HG02870 (cell line): ENCODE measurements around the gene NHLRC4.

ENCODE experiments used
- ATAC-seq: cut with Tn5 transposase; IDR thresholded peaks from one replicate; pipeline ENCODE4 v1.9.1; 2021; ENCODE audit warnings: mild to moderate bottlenecking, moderate library complexity; ENCODE audit not compliant: unreplicated experiment

The NHLRC4 gene

DNA sequence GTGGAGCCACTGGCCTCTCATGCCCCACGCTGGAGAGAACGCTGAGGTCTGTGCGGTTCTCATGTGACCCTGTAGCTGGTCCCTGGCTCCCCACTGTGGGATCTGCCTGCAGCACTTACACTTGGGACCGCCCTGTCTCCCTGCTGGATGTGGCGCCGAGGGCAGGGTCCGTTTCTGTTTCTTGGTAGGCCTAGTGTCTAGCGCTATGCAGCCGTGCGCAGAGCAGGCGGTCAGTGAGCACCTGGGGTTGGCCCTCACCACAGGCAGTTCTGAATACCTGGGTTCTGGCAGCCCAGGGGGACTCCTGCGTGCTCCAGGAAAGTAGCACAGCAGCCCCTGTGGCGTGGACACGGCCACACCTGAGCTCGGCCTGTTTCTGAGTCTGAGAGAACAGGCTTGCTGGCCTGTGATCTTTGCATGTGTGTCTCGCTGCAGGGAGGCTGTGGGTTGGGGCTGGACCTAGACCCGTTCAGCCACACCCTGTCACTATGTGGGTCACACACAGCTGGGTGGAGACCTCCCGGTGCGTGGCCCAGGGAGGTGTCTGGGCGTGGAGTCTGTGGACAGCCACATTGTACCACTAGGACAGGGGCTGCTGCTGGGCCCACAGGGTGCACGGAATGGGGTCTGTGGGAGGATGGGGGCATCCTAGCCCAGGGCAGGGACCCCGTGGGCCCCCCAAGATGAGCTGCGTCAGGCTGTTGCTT lies 36.5 kb upstream of the NHLRC4 start:
- no peak for ATAC-seq

DNA sequence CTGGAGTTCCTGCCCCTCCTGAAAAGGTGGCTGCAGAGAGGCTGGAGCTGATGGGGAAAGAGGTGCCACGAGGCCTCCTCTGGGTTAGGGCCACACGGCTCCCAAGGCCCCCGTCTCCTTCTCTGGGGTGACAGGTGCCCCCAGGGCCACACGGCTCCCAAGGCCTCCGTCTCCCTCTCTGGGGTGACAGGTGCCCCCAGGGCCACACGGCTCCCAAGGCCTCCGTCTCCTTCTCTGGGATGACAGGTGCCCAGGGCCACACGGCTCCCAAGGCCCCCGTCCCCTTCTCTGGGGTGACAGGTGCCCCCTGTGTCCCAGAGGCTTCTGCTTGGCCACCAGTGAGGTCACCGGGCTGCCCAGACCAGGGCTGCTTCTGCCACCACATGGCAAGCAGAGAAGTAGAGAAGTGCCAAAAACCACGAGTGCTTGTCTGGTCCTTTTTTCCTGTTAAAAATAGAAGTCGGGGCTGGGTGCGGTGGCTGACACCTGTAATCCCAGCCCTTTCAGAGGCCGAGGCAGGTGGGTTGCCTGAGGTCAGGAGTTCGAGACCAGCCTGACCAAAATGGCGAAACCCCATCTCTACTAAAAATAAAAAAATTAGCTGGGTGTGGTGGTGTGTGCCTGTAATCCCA lies 35.2 kb upstream of the NHLRC4 start:
- ATAC-seq, result no peak

DNA sequence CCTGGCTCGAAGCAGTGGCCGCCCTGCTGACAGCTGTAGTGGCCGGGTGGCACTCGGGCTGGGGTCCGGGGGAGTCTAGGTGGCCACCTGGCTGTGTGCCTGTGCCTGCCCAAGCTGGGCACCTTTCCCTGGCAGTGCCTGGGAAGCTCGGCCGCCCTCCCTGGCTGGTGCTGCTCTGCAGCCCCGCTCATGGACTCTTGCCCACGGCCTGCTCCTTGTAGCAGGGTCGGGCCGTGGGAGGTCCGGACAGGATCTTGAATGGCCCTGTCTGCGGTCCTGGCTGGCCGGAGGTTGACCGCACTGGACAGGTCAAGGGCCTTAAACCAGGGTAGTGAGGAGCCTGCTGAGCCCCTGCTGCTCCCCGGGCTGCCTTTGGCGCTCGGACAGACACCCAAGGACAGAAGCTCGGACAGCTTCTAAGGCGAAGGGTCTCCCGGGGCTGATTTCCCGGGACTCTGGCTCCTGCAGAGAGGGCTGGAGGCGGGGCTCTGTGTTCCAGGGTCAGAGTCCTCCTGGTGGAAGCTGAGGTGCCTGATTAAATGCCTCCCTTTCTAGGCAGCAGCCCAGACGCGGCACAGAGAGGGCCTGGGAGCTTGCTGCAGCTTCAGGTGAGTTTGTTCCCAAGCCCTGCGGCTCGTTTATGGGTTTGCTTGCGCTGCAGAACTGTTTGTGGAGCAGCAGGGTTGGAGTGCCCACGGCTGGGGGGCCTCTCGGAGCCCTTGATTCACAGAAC lies 33.2 kb upstream of the NHLRC4 start:
- ATAC-seq, result no peak

DNA sequence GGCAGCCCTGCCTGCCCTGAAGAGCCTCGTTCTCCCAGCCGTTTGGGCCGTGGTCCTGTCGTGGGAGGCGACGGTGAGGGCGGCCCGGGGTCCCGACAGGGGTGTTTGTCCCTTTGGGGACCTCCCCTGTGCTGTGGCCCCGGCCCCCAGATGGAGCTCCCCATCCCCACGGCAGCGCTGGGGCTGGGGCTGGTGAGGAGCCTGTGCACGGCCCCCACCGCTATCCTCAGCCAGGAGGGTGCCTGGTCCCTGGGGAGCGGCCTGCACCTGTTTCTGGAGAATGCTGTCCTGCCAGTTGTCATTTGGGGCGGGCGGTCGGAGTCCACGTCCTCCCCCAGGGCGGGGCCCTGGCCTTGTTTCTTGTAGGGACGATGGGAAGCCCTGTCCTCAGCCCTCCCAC lies 32.7 kb upstream of the NHLRC4 start:
- ATAC-seq, result no peak

- ATAC-seq, result no peak
Measured at GRCh38 chr16:534856-535445, 31.9 kb upstream of the NHLRC4 start.

- no peak for ATAC-seq
Measured at GRCh38 chr16:535446-536405, 31.1 kb upstream of the NHLRC4 start.

GRCh38 chr16:536746-537145 lies 30.1 kb upstream of the NHLRC4 start:
- ATAC-seq, result no peak

- no peak for ATAC-seq
Measured at GRCh38 chr16:537415-538335, 29.1 kb upstream of the NHLRC4 start.

DNA sequence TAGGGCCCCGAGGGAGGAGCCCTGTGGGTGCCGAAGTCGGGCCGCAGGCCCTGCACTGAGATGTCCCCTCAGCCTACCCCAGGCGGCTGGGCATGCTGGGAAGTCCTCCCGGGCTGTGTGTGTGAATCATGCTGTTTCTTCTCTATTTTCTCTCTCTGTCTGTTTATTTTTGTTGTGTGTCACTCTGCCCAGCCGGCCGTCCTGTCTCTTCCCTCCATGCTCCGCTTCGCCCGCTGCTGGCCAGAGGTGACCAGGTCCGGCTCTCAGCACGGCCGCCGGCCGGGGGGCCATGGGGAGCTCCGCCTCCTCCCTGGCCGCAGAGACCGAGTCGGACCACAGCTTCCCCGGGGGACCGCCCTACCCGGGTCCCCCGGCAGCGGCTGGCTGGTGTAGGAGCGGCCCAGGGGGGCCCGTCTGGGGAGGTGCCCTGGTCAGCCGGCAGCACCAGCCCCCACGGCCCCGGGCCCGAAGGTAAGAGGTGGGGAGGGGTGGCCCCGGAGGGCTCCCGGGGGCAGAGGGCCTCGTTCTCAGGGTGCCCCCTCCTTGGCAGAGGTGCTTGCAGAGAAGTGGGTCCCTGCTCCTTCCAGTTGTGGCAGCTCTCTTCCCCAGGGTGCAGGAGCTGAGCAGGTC lies 26.8 kb upstream of the NHLRC4 start:
- no peak for ATAC-seq

GRCh38 chr16:540645-541340 lies 26.0 kb upstream of the NHLRC4 start:
- no peak for ATAC-seq

GRCh38 chr16:543301-544164 lies 23.3 kb upstream of the NHLRC4 start:
- ATAC-seq, result no peak

DNA sequence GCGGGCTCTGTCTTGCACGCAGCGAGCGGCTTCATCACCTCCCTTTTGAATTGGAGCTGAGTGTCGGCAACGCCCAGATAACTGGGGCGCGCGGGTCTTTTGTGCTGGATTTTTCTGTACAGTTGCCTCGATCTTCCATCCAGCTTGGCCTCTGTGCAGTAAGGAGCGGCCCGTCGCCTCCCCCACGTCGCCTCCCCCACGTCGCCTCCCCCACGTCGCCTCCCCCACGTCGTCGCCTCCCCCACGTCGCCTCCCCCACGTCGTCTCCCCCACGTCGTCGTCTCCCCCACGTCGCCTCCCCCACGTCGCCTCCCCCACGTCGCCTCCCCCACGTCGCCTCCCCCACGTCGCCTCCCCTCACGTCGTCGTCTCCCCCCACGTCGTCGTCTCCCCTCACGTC lies 22.3 kb upstream of the NHLRC4 start:
- no peak for ATAC-seq

- ATAC-seq, result no peak
Measured at GRCh38 chr16:546909-547770, 19.7 kb upstream of the NHLRC4 start.

DNA sequence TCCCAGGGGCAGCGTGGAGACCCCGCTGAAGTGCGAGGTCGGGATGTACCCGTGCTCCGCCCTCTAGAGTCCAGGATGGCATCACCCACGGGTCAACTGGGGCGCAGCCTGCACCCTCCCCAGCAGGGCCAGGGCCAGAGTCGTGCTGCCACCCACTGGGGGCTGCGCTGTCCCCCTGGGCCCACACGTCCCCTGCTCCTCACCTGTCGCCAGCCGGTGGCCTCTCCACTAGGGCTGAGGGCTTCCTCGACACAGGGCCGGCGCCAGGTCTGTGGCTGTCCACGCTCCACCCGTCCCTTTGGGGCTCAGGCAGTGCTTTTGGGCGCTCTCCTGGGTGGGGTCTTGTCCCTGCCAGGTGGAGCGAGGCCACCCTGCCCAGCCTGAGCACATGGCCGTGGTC lies 18.2 kb upstream of the NHLRC4 start:
- no peak for ATAC-seq

DNA sequence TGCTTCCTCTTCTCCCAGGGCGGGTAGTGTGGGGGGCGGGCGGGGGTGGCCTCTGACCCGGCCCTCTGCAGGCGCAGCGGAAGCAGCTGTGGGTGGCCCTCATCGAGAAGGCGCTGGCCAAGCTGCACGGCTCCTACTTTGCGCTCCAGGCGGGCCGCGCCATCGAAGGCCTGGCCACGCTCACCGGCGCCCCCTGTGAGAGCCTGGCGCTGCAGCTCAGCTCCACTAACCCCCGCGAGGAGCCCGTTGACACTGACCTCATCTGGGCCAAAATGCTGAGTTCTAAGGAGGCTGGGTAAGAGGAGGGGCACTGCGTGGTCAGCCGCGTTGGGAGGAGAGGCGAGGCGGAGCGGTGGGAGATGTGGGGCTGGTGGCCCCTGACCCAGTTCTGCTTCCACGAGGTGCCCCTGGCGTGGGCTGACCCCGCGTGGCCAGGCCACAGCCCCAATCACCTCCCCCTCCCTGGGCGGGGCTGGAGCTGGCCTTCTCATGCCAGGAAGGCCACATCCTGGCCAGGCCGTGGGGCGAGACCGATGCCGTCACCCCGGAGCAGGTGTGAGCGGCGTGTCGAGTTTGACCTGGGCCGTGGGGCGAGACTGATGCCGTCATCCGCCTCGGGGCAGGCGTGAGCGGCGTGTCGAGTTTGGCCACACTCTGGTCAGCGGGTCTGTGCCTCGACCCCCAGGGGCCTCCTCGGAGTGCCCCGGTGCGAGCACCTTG lies 17.1 kb upstream of the NHLRC4 start:
- no peak for ATAC-seq

- no peak for ATAC-seq
Measured at GRCh38 chr16:551210-551609, 15.6 kb upstream of the NHLRC4 start.
